Hepatocyte (in vitro differentiated cells): Measurements from ENCODE around the gene ANO1.

Source experiments
- CTCF ChIP-seq: fragments of 200-600 bp; sonication (generic); IDR thresholded peaks from 2 replicates; pipeline ENCODE4 v1.5.1; 2016; ENCODE audit warnings: antibody characterized with exemption, mild to moderate bottlenecking; ENCODE audit not compliant: poor library complexity
- EZH2 ChIP-seq: fragments of 200-600 bp; sonication (generic); IDR thresholded peaks from 2 replicates; pipeline ENCODE4 v1.6.1; 2016; ENCODE audit warnings: antibody characterized with exemption, mild to moderate bottlenecking, borderline replicate concordance

- TF ChIP-seq CTCF = no peak
- TF ChIP-seq EZH2 = no peak
These were observed 107.4 kb downstream of the ANO1 start for GRCh38 chr11:70185348-70186055.
